ENCODE measurements around the gene KRT71. TPM values are rescaled to one million over a fixed set of nuclear protein-coding genes. Genes with fewer than 3 reads are reported as not detected.
A peak's percentile ranks its signal among the peaks of the same experiment; 100 is the strongest.

Gene KRT71
- total RNA-seq, 2 experiments from 2014 or later, result not detected

DNA sequence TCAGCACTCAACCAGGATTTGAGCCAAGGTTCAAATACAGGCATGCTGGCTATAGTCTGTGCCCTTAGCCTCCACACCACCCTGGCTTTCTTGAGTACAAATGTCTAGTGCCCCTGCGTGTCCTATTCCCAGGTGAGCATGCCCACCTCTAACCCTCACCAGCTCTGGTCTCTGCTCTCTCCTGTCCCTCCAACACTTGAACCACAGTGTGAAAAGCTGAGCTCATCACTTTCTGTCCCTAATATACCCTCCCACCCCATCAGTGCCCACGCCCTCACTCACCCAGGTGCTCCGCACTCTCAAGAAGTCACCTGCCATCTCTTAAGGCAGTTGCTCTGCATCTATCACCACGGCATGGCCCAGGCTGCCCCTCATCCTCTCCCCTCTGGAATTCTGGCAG, 7.0 kb upstream of the KRT71 start:
- no peak overlapping the region for H3K27ac ChIP-seq (ENCODE audit: low read depth in 1 of 2, low read length in 2 of 2)
- DNase-seq, result peak in 1 of 14 experiments; percentile 27
- peaks cover 5% of the 10 kb centered on the region for H3K4me1 ChIP-seq (ENCODE audit: insufficient read depth, low read length)

DNA sequence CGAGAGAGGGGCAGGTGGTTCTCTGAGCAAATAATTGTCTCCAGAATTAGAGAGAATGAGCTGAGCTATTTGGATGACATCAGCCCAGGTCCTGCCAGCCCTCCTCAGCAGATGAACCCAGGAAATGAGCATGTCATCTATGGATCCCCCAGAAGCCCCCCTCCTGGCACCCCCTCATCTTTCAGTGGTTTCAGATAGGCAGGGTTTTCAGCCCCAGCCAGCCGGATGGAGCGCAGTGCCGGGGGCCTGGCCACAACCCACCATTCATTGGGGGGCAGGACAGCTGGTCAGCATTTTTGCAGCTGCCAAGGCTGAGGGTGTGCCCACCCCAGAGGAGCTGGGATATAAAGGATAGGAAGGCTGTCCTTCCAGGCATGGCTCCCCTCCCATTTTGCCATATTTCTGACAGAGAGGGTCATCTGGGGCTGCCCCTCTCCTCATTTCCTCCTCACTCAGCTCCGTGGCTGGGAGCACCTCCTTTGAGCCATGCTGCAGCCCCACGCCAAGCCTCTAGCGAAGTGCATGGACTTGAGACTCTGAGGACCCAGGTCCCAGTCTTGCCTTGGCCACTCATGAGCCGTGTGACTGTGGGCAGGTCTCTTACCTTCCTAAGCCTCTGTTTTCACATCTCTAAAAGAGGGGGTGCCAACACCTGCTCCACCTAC, 6.0 kb upstream of the KRT71 start:
- no peak overlapping the region for H3K4me3 Mint-ChIP-seq
- Histone ChIP-seq H3K4me3 (ENCODE audit: low read length) (no peak overlapping the region), H3K36me3 (ENCODE audit: insufficient read depth, low read length) (no peaks in the 10 kb centered on the region), H3K27ac (ENCODE audit: low read depth in 1 of 2, low read length in 2 of 2) (no peak overlapping the region), H3K27me3 (ENCODE audit: control insufficient read depth in 1 of 2, insufficient read depth in 2 of 2, low read length in 2 of 2) (peaks cover 2 to 6% of the 10 kb centered on the region in 2 experiments), H3K4me1 (ENCODE audit: insufficient read depth, low read length) (peaks cover 5% of the 10 kb centered on the region), H3K9me3 (ENCODE audit: control insufficient read depth in 1 of 2, insufficient read depth in 1 of 2, low read length in 2 of 2) (no peaks in the 10 kb centered on the region)
- no peaks in the 10 kb centered on the region for H3K36me3 Mint-ChIP-seq (ENCODE audit: low read depth)
- CTCF ChIA-PET, result no interaction called here
- H3K9me3 Mint-ChIP-seq, result no peaks in the 10 kb centered on the region
- ATAC-seq (ENCODE audit: poor library complexity), result no peak
- H3K27ac Mint-ChIP-seq, result no peak overlapping the region
- intact Hi-C loops (cut with DNase I, micrococcal nuclease), result no loop called here
- DNase-seq, result peak in 1 of 14 experiments; percentile 28
- no peaks in the 10 kb centered on the region for H3K4me1 Mint-ChIP-seq (ENCODE audit: low read depth)
- TF ChIP-seq, protein P1, sequence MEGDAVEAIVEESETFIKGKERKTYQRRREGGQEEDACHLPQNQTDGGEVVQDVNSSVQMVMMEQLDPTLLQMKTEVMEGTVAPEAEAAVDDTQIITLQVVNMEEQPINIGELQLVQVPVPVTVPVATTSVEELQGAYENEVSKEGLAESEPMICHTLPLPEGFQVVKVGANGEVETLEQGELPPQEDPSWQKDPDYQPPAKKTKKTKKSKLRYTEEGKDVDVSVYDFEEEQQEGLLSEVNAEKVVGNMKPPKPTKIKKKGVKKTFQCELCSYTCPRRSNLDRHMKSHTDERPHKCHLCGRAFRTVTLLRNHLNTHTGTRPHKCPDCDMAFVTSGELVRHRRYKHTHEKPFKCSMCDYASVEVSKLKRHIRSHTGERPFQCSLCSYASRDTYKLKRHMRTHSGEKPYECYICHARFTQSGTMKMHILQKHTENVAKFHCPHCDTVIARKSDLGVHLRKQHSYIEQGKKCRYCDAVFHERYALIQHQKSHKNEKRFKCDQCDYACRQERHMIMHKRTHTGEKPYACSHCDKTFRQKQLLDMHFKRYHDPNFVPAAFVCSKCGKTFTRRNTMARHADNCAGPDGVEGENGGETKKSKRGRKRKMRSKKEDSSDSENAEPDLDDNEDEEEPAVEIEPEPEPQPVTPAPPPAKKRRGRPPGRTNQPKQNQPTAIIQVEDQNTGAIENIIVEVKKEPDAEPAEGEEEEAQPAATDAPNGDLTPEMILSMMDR (IDR thresholded peaks at IDR 0.05), result no peak
- H3K27me3 Mint-ChIP-seq, result peaks cover 19% of the 10 kb centered on the region
- POLR2A ChIA-PET, result no interaction called here

More for the DNA sequence above, 7.0 kb upstream of the KRT71 start:
- TF ChIP-seq, protein P1 (IDR thresholded peaks at IDR 0.05), result no peak
- no peaks in the 10 kb centered on the region for H3K36me3 Mint-ChIP-seq (ENCODE audit: low read depth)
- peaks cover 2 to 16% of the 10 kb centered on the region in 2 experiments for H3K27me3 ChIP-seq (ENCODE audit: control insufficient read depth in 1 of 2, insufficient read depth in 2 of 2, low read length in 2 of 2)
- ChIA-PET CTCF (no interaction called here), POLR2A (interaction anchor here (0.5 kb wide), 1 partner anchor 8 kb away, joined by 3 read pairs; no protein-coding TSS in a partner anchor)
- no peaks in the 10 kb centered on the region for H3K36me3 ChIP-seq (ENCODE audit: insufficient read depth, low read length)
- H3K27ac Mint-ChIP-seq, result no peak overlapping the region
- intact Hi-C loops (cut with DNase I, micrococcal nuclease), result no loop called here
- no peak for ATAC-seq (ENCODE audit: poor library complexity)
- H3K4me3 ChIP-seq (ENCODE audit: low read length), result no peak overlapping the region
- H3K4me1 Mint-ChIP-seq (ENCODE audit: low read depth), result no peaks in the 10 kb centered on the region
- H3K9me3 ChIP-seq (ENCODE audit: control insufficient read depth in 1 of 2, insufficient read depth in 1 of 2, low read length in 2 of 2), result no peaks in the 10 kb centered on the region
- no peak overlapping the region for H3K4me3 Mint-ChIP-seq
- H3K9me3 Mint-ChIP-seq, result no peaks in the 10 kb centered on the region
- peaks cover 24% of the 10 kb centered on the region for H3K27me3 Mint-ChIP-seq

DNA sequence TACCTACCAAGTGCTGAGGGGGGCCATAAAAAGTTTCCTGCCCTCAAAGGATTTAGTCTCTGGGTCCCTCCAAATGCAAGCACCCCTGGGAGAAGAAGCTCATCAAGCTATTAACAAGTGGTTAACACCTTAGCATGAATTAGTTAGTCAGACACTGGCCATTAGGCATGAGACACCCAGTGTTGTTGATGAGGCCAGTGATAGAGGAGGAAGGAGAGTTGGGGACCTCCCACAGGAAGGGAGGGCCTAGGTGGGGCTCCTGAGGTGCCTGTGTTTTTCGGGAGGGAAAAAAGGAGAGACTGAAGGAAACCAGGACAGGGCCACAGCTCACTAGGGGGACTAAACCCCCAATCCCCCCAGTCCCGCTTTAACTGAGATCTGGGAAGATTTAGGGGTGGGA, 4.5 kb upstream of the KRT71 start:
- POLR2A ChIA-PET, result no interaction called here
- ATAC-seq (ENCODE audit: poor library complexity), result no peak

More for the DNA sequence above, 4.5 kb upstream of the KRT71 start:
- Mint-ChIP-seq H3K27ac (no peak overlapping the region), H3K4me3 (no peak overlapping the region), H3K36me3 (ENCODE audit: low read depth) (no peaks in the 10 kb centered on the region), H3K9me3 (no peaks in the 10 kb centered on the region), H3K4me1 (ENCODE audit: low read depth) (no peaks in the 10 kb centered on the region), H3K27me3 (peaks cover 17% of the 10 kb centered on the region)
- DNase-seq, result peak in 1 of 14 experiments; percentile 26
- intact Hi-C loops (cut with DNase I, micrococcal nuclease), result no loop called here
- Histone ChIP-seq H3K27ac (ENCODE audit: low read depth in 1 of 2, low read length in 2 of 2) (no peak overlapping the region), H3K4me1 (ENCODE audit: insufficient read depth, low read length) (peaks cover 5% of the 10 kb centered on the region), H3K27me3 (ENCODE audit: control insufficient read depth in 1 of 2, insufficient read depth in 2 of 2, low read length in 2 of 2) (peaks cover 2 to 5% of the 10 kb centered on the region in 2 experiments), H3K9me3 (ENCODE audit: control insufficient read depth in 1 of 2, insufficient read depth in 1 of 2, low read length in 2 of 2) (no peaks in the 10 kb centered on the region), H3K4me3 (ENCODE audit: low read length) (no peak overlapping the region), H3K36me3 (ENCODE audit: insufficient read depth, low read length) (no peaks in the 10 kb centered on the region)
- CTCF ChIA-PET, result no interaction called here
- TF ChIP-seq, protein P1 (IDR thresholded peaks at IDR 0.05), result no peak

Measured in CD4-positive, alpha-beta T cell (primary cell).